GM21825 (cell line): ENCODE data around the gene HOOK2.
A peak's percentile ranks its signal among the peaks of the same experiment; 100 is the strongest.
"Not testable (repeated sequence)": the region's sequence is repeated elsewhere in the genome, so short reads cannot be mapped to it uniquely, and the experiment has no call there.

Experiments
- ATAC-seq: cut with Tn5 transposase; IDR thresholded peaks from one replicate; pipeline ENCODE4 v1.9.1; 2021; ENCODE audit warnings: mild to moderate bottlenecking, moderate library complexity; ENCODE audit not compliant: unreplicated experiment

The HOOK2 gene

DNA sequence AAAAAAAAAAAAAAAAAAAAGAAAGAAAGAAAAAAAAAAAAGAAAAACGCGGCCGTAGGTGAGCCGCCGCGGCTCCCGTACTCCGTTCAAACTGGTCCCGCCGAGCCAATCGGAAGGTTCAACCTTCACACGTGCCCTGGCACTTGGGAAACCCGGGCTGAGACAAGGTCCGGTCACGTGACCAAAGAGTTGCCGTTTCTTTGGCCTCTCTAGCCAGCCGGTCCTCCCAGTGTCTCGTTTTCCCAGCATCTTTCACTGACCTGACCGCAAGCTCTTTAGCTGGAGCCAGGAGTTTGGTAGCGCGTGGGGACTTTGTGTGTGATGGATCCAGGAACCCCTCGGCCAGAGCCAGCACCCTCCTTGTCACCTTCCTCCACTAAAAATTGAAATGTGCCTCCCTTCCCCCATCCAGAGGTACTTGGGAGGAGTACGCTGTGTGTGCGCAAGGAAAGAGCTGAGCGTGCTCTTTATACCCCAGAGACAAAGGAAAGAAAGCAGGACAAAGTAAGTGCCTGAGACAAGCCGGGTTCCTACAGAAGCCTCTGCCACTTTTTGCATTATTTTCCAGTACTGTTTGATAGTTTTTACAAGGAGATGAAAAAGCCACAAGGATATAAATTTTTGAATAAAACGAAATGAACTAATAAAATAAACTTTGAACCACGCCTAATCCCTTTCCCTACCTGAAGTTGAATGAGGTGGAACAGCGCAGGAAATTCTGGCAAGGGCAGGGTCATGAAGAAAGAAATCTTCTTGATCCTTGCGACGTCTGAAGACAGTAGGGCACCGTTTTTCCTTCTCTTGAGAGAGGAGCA is 52.6 kb downstream of the HOOK2 start:
- peak; percentile 56 for ATAC-seq

- ATAC-seq, result no peak
These were observed 53.4 kb downstream of the HOOK2 start for GRCh38 chr19:12721656-12722565.

GRCh38 chr19:12720851-12721655 is 54.3 kb downstream of the HOOK2 start:
- no peak for ATAC-seq

- ATAC-seq, result no peak
These were observed 55.1 kb downstream of the HOOK2 start for GRCh38 chr19:12720296-12720695.

GRCh38 chr19:12715929-12716328 is 59.4 kb downstream of the HOOK2 start:
- no peak for ATAC-seq

GRCh38 chr19:12715102-12715501 is 60.2 kb downstream of the HOOK2 start:
- no peak for ATAC-seq

- not testable (repeated sequence) for ATAC-seq
These were observed 62.0 kb downstream of the HOOK2 start for GRCh38 chr19:12713304-12713703.
